Right atrium auricular region (tissue), 2 donors: ENCODE measurements around the gene CFAP44. TPM values are rescaled to one million over a fixed set of nuclear protein-coding genes. Genes with fewer than 3 reads are reported as not detected.

Source experiments
- DNase-seq: peaks from one replicate; pipeline ENCODE4 v3.0.0-alpha.2; 2019; ENCODE audit warnings: low spot score
- H3K27ac ChIP-seq, 2 donors: fragments of 200-600 bp; sonication (generic); 1 replicate in 1 of 2; 2 replicates in 1 of 2; pipeline ENCODE4 v1.5.1; 2016 to 2019
- H3K27me3 ChIP-seq, 2 donors: fragments of 200-600 bp; sonication (generic); one replicate each; pipeline versions ENCODE4 v1.5.1 to v1.6.0; 2017 to 2019
- H3K36me3 ChIP-seq: fragments of 200-600 bp; sonication (generic); one replicate; pipeline ENCODE4 v1.5.1; 2016
- H3K4me1 ChIP-seq, 2 donors: fragments of 200-600 bp; sonication (generic); one replicate each; pipeline versions ENCODE4 v1.5.1 to v1.6.0; 2017 to 2019
- H3K4me3 ChIP-seq, 2 donors: fragments of 200-600 bp; sonication (generic); 1 replicate in 1 of 2; 2 replicates in 1 of 2; pipeline ENCODE4 v1.5.1; 2017 to 2019; ENCODE audit warnings: mild to moderate bottlenecking in 1 of 2, moderate library complexity in 1 of 2
- H3K9me3 ChIP-seq, 2 donors: fragments of 200-600 bp; sonication (generic); one replicate each; pipeline ENCODE4 v1.5.1; 2019
- CTCF ChIP-seq, 2 donors: fragments of 200-600 bp; sonication (generic); IDR thresholded peaks; one replicate each; pipeline ENCODE4 v1.5.1; 2019; ENCODE audit warnings: antibody characterized with exemption in 2 of 2
- total RNA-seq, 2 donors: library from RNA; depleted of rRNA; stranded (reverse); fragments of >200 nt; gene quantifications; one replicate each; pipeline ENCODE4 v1.1.0, GENCODE V29; 2016

The CFAP44 gene
- total RNA-seq, 2 donors from 2014 or later: 1.2 to 1.7 TPM

- no peak overlapping the region for H3K27ac ChIP-seq
- TF ChIP-seq CTCF (IDR thresholded peaks at IDR 0.05): no peak
- DNase-seq: no peak
Measured at GRCh38 chr3:113436809-113437208, 4.5 kb downstream of the CFAP44 start.

GRCh38 chr3:113431811-113432210 lies 9.5 kb downstream of the CFAP44 start:
- H3K36me3 ChIP-seq: peaks cover 3% of the 10 kb centered on the region
- TF ChIP-seq CTCF (IDR thresholded peaks at IDR 0.05): no peak

More at GRCh38 chr3:113436809-113437208, 4.5 kb downstream of the CFAP44 start:
- no peaks in the 10 kb centered on the region for H3K27me3 ChIP-seq
- H3K4me1 ChIP-seq: no peaks in the 10 kb centered on the region
- H3K9me3 ChIP-seq: no peaks in the 10 kb centered on the region
- no peaks in the 10 kb centered on the region for H3K36me3 ChIP-seq
- no peak overlapping the region for H3K4me3 ChIP-seq

GRCh38 chr3:113428581-113428980 lies 12.7 kb downstream of the CFAP44 start:
- no peaks in the 10 kb centered on the region for H3K27me3 ChIP-seq
- no peaks in the 10 kb centered on the region for H3K9me3 ChIP-seq
- peaks cover 11% of the 10 kb centered on the region for H3K36me3 ChIP-seq
- no peak overlapping the region for H3K4me3 ChIP-seq
- no peaks in the 10 kb centered on the region for H3K4me1 ChIP-seq
- TF ChIP-seq CTCF (IDR thresholded peaks at IDR 0.05): no peak
- H3K27ac ChIP-seq: no peak overlapping the region
- no peak for DNase-seq

More at GRCh38 chr3:113431811-113432210, 9.5 kb downstream of the CFAP44 start:
- Histone ChIP-seq H3K9me3 (no peaks in the 10 kb centered on the region), H3K4me1 (no peaks in the 10 kb centered on the region), H3K27ac (no peak overlapping the region), H3K4me3 (no peak overlapping the region), H3K27me3 (no peaks in the 10 kb centered on the region)
- DNase-seq: no peak

GRCh38 chr3:113423699-113424098 lies 17.6 kb downstream of the CFAP44 start:
- no peaks in the 10 kb centered on the region for H3K27me3 ChIP-seq
- no peak for DNase-seq
- no peak overlapping the region for H3K4me3 ChIP-seq
- TF ChIP-seq CTCF (IDR thresholded peaks at IDR 0.05): no peak
- no peaks in the 10 kb centered on the region for H3K4me1 ChIP-seq
- H3K27ac ChIP-seq: no peak overlapping the region
- H3K36me3 ChIP-seq: peaks cover 11% of the 10 kb centered on the region
- no peaks in the 10 kb centered on the region for H3K9me3 ChIP-seq

- TF ChIP-seq CTCF (IDR thresholded peaks at IDR 0.05): no peak
- Histone ChIP-seq H3K9me3 (no peaks in the 10 kb centered on the region), H3K36me3 (peaks cover 5% of the 10 kb centered on the region), H3K4me1 (no peaks in the 10 kb centered on the region), H3K4me3 (no peak overlapping the region), H3K27me3 (no peaks in the 10 kb centered on the region), H3K27ac (no peak overlapping the region)
- DNase-seq: no peak
Measured at GRCh38 chr3:113421082-113421481, 20.2 kb downstream of the CFAP44 start.

GRCh38 chr3:113409676-113410075 lies 31.6 kb downstream of the CFAP44 start:
- H3K4me3 ChIP-seq: no peak overlapping the region
- no peaks in the 10 kb centered on the region for H3K36me3 ChIP-seq
- H3K27me3 ChIP-seq: no peaks in the 10 kb centered on the region
- no peak overlapping the region for H3K27ac ChIP-seq
- peaks cover 0 to 6% of the 10 kb centered on the region in 2 donors for H3K9me3 ChIP-seq
- no peaks in the 10 kb centered on the region for H3K4me1 ChIP-seq
- no peak for DNase-seq
- TF ChIP-seq CTCF (IDR thresholded peaks at IDR 0.05): no peak
